ENCODE measurements around the gene AFAP1L1. TPM values are rescaled to one million over a fixed set of nuclear protein-coding genes. Genes with fewer than 3 reads are reported as not detected.
"Not testable (repeated sequence)": the region's sequence is repeated elsewhere in the genome, so short reads cannot be mapped to it uniquely, and the experiment has no call there.

The AFAP1L1 gene
- total RNA-seq, 1 donor from 2014 or later, result 3.0 TPM

GRCh38 chr5:149262315-149262714, 9.3 kb upstream of the AFAP1L1 start:
- no peak for ATAC-seq

- ATAC-seq, result peak; percentile 80
Measured at GRCh38 chr5:149264439-149265067, 7.1 kb upstream of the AFAP1L1 start.

GRCh38 chr5:149265068-149265465, 6.6 kb upstream of the AFAP1L1 start:
- ATAC-seq, result no peak

- ATAC-seq, result peak; percentile 13
Measured at GRCh38 chr5:149265597-149265996, 6.1 kb upstream of the AFAP1L1 start.

GRCh38 chr5:149267241-149267973, 4.3 kb upstream of the AFAP1L1 start:
- ATAC-seq, result no peak

- peak; percentile 49 for ATAC-seq
Measured at GRCh38 chr5:149268928-149269557, 2.6 kb upstream of the AFAP1L1 start.

- no peak for ATAC-seq
Measured at GRCh38 chr5:149271195-149271715, 404 bp upstream of the AFAP1L1 start.

GRCh38 chr5:149272781-149273180, 1.1 kb downstream of the AFAP1L1 start:
- not testable (repeated sequence) for ATAC-seq

- no peak for ATAC-seq
Measured at GRCh38 chr5:149273237-149273636, 1.6 kb downstream of the AFAP1L1 start.

- no peak for ATAC-seq
Measured at GRCh38 chr5:149273950-149274349, 2.3 kb downstream of the AFAP1L1 start.

- peak; percentile 70 for ATAC-seq
Measured at GRCh38 chr5:149274939-149275338, 3.3 kb downstream of the AFAP1L1 start.

- ATAC-seq, result no peak
Measured at GRCh38 chr5:149277801-149278200, 6.1 kb downstream of the AFAP1L1 start.

- ATAC-seq, result no peak
Measured at GRCh38 chr5:149278451-149279210, 7.0 kb downstream of the AFAP1L1 start.

GRCh38 chr5:149279661-149280060, 8.0 kb downstream of the AFAP1L1 start:
- ATAC-seq, result no peak

GRCh38 chr5:149280124-149280523, 8.5 kb downstream of the AFAP1L1 start:
- ATAC-seq, result no peak

- ATAC-seq, result no peak
Measured at GRCh38 chr5:149280802-149281201, 9.1 kb downstream of the AFAP1L1 start.

GRCh38 chr5:149282027-149282965, 10.6 kb downstream of the AFAP1L1 start:
- no peak for ATAC-seq

- ATAC-seq, result peak; percentile 73
Measured at GRCh38 chr5:149282966-149283332, 11.3 kb downstream of the AFAP1L1 start.

- ATAC-seq, result no peak
Measured at GRCh38 chr5:149283626-149284480, 12.2 kb downstream of the AFAP1L1 start.

- peak; percentile 70 for ATAC-seq
Measured at GRCh38 chr5:149284501-149284900, 12.8 kb downstream of the AFAP1L1 start.

- peak; percentile 75 for ATAC-seq
Measured at GRCh38 chr5:149285153-149285552, 13.5 kb downstream of the AFAP1L1 start.

All from esophagus mucosa (tissue), 1 donor.